SK-N-SH treated with all-trans-retinoic acid at 6 μM for 48 hours (cell line): Measurements from ENCODE around the gene EXD3.

Experiments
- ARNTL ChIP-seq: fragments of 450-650 bp; formaldehyde crosslinking; IDR thresholded peaks from 2 replicates; pipeline ENCODE4 v1.5.0; 2020; ENCODE audit warnings: low read depth, mild to moderate bottlenecking, moderate library complexity, borderline replicate concordance
- BACH2 ChIP-seq: fragments of 250-450 bp; sonication (Bioruptor Pico); IDR thresholded peaks from 2 replicates; pipeline ENCODE4 v1.9.0; 2021; ENCODE audit warnings: mild to moderate bottlenecking, borderline replicate concordance
- OSR1 ChIP-seq: fragments of 250-450 bp; sonication (Bioruptor Pico); IDR thresholded peaks from 2 replicates; pipeline ENCODE4 v1.8.0; 2022; ENCODE audit warnings: moderate library complexity, mild to moderate bottlenecking, inconsistent platforms
- TCF4 ChIP-seq: fragments of 250-450 bp; sonication (Bioruptor Pico); IDR thresholded peaks from 2 replicates; pipeline ENCODE4 v1.8.0; 2021; ENCODE audit warnings: mild to moderate bottlenecking, moderate library complexity, borderline replicate concordance
- TOX ChIP-seq: fragments of 250-450 bp; sonication (Bioruptor Pico); IDR thresholded peaks from 2 replicates; pipeline ENCODE4 v1.8.0; 2021; ENCODE audit warnings: mild to moderate bottlenecking, moderate library complexity, borderline replicate concordance
- ZC3H10 ChIP-seq: fragments of 250-450 bp; sonication (Bioruptor Pico); IDR thresholded peaks from 2 replicates; pipeline ENCODE4 v1.5.1; 2021; ENCODE audit warnings: mild to moderate bottlenecking, moderate library complexity
- ZNF565 ChIP-seq: fragments of 450-650 bp; formaldehyde crosslinking; conservative IDR thresholded peaks from 2 replicates; pipeline ENCODE4 v1.5.0; 2020; ENCODE audit warnings: low read depth, mild to moderate bottlenecking, moderate library complexity
- ZNF70 ChIP-seq: fragments of 450-650 bp; formaldehyde crosslinking; IDR thresholded peaks from 2 replicates; pipeline ENCODE4 v1.5.0; 2020; ENCODE audit warnings: mild to moderate bottlenecking, moderate library complexity
- ZNF8 ChIP-seq: fragments of 450-650 bp; formaldehyde crosslinking; IDR thresholded peaks from 2 replicates; pipeline ENCODE4 v1.5.0; 2020; ENCODE audit warnings: mild to moderate bottlenecking, moderate library complexity
- TF ChIP-seq, protein P1 (sequence below): fragments of 250-450 bp; sonication (Bioruptor Pico); IDR thresholded peaks from 2 replicates; pipeline ENCODE4 v1.8.0; 2020; ENCODE audit warnings: mild to moderate bottlenecking, moderate library complexity, borderline replicate concordance

DNA sequence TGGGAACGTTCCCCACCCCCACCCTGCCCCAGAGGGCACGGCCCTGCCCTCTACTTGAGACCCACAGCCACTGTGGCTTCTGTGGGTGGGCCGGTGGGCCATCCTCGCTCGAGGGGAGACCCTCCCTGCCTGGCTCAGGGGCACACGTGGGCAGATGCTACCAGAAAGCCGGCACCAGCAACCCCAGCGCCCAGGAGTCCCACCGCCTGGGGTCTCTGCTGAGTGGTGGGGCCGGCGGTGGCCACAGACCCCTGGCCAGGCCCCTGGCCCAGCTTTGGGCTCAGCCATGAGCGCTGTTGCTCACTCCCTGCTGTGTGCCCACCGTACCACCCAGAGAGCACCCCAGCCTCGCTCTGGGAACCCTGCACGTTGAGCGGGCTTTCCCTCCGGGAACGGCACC, 104.4 kb downstream of the EXD3 start:
- no peak for TF ChIP-seq TCF4
- TF ChIP-seq ARNTL (CRISPR knock-in tag) = no peak
- TF ChIP-seq, protein P1, sequence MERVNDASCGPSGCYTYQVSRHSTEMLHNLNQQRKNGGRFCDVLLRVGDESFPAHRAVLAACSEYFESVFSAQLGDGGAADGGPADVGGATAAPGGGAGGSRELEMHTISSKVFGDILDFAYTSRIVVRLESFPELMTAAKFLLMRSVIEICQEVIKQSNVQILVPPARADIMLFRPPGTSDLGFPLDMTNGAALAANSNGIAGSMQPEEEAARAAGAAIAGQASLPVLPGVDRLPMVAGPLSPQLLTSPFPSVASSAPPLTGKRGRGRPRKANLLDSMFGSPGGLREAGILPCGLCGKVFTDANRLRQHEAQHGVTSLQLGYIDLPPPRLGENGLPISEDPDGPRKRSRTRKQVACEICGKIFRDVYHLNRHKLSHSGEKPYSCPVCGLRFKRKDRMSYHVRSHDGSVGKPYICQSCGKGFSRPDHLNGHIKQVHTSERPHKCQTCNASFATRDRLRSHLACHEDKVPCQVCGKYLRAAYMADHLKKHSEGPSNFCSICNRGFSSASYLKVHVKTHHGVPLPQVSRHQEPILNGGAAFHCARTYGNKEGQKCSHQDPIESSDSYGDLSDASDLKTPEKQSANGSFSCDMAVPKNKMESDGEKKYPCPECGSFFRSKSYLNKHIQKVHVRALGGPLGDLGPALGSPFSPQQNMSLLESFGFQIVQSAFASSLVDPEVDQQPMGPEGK (CRISPR knock-in tag) = no peak
- no peak for TF ChIP-seq ZC3H10 (CRISPR knock-in tag)
- no peak for TF ChIP-seq BACH2 (CRISPR knock-in tag)
- TF ChIP-seq ZNF8 (CRISPR knock-in tag) = no peak
- no peak for TF ChIP-seq TOX (CRISPR knock-in tag)
- TF ChIP-seq ZNF565 (CRISPR knock-in tag) = no peak
- no peak for TF ChIP-seq OSR1
- TF ChIP-seq ZNF70 (CRISPR knock-in tag) = no peak
